GM21825 (cell line): Measurements from ENCODE around the gene TINAG.
"Not testable (repeated sequence)": the region's sequence is repeated elsewhere in the genome, so short reads cannot be mapped to it uniquely, and the experiment has no call there.

Source experiments
- ATAC-seq: cut with Tn5 transposase; IDR thresholded peaks from one replicate; pipeline ENCODE4 v1.9.1; 2021; ENCODE audit warnings: mild to moderate bottlenecking, moderate library complexity; ENCODE audit not compliant: unreplicated experiment

Gene TINAG

GRCh38 chr6:54307439-54307910 is 766 bp upstream of the TINAG start:
- ATAC-seq, result peak; percentile 80

- no peak for ATAC-seq
Observed at GRCh38 chr6:54308986-54309315, 710 bp downstream of the TINAG start.

GRCh38 chr6:54310377-54311152 is 2.3 kb downstream of the TINAG start:
- no peak for ATAC-seq

- no peak for ATAC-seq
Observed at GRCh38 chr6:54315656-54316055, 7.4 kb downstream of the TINAG start.

- ATAC-seq, result no peak
Observed at GRCh38 chr6:54320871-54321270, 12.6 kb downstream of the TINAG start.

GRCh38 chr6:54327631-54328030 is 19.4 kb downstream of the TINAG start:
- no peak for ATAC-seq

- not testable (repeated sequence) for ATAC-seq
Observed at GRCh38 chr6:54331571-54331970, 23.3 kb downstream of the TINAG start.

- no peak for ATAC-seq
Observed at GRCh38 chr6:54335871-54336270, 27.6 kb downstream of the TINAG start.

- no peak for ATAC-seq
Observed at GRCh38 chr6:54353975-54354374, 45.7 kb downstream of the TINAG start.

- no peak for ATAC-seq
Observed at GRCh38 chr6:54354608-54355007, 46.4 kb downstream of the TINAG start.

GRCh38 chr6:54357141-54357540 is 48.9 kb downstream of the TINAG start:
- no peak for ATAC-seq

GRCh38 chr6:54361188-54361587 is 52.9 kb downstream of the TINAG start:
- no peak for ATAC-seq

- ATAC-seq, result no peak
Observed at GRCh38 chr6:54361734-54362133, 53.5 kb downstream of the TINAG start.

GRCh38 chr6:54366667-54367327 is 58.6 kb downstream of the TINAG start:
- ATAC-seq, result no peak

GRCh38 chr6:54377776-54378175 is 69.5 kb downstream of the TINAG start:
- no peak for ATAC-seq

- ATAC-seq, result no peak
Observed at GRCh38 chr6:54386295-54386694, 78.1 kb downstream of the TINAG start.

- ATAC-seq, result no peak
Observed at GRCh38 chr6:54390362-54390761, 82.1 kb downstream of the TINAG start.

GRCh38 chr6:54391577-54391976 is 83.3 kb downstream of the TINAG start:
- ATAC-seq, result no peak

GRCh38 chr6:54403096-54403495 is 94.9 kb downstream of the TINAG start:
- ATAC-seq, result no peak

- ATAC-seq, result no peak
Observed at GRCh38 chr6:54404791-54405190, 96.5 kb downstream of the TINAG start.

GRCh38 chr6:54411767-54412166 is 103.5 kb downstream of the TINAG start:
- ATAC-seq, result no peak

GRCh38 chr6:54415517-54415916 is 107.3 kb downstream of the TINAG start:
- ATAC-seq, result no peak
